GM19438 (cell line): ENCODE data around the gene ZEB2.

Source experiments
- ATAC-seq: cut with Tn5 transposase; IDR thresholded peaks from one replicate; pipeline ENCODE4 v1.9.1; 2021; ENCODE audit warnings: low read depth; ENCODE audit not compliant: unreplicated experiment

Gene ZEB2

GRCh38 chr2:144431998-144432397 is 87.9 kb downstream of the ZEB2 start:
- ATAC-seq: no peak

GRCh38 chr2:144431392-144431783 is 88.5 kb downstream of the ZEB2 start:
- no peak for ATAC-seq

- peak; percentile 84 for ATAC-seq
Observed at GRCh38 chr2:144430722-144431391, 89.1 kb downstream of the ZEB2 start.

DNA sequence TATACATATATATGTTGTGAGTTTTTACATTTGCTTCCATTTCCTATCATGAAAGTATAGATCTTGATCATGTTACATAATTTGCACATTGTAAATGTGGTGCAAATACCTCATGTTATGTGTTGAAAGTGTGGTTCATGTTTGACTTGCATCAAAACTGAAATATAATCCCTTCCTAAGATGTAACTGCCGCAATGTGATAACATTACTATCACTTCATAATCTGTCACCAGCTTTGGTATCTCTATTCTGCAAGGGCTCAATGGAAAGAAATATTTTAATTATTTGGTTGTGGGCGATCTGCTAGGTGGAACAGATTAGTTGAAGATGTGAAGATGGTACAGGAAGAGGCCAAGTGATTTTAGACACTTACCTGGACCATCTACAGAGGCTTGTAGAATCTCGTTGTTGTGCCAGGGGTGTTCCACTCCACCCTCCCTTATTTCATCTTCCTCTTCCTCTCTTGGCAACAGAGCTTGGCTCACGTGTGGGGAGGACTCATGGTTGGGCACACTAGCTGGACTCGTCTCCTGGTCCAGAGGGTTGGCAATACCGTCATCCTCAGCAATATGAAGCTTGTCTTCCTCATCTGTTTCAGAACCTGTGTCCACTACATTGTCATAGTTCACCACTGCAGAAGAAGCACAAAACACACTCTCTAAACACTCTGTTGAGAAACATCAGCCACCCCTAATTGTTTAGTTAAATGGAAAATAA is 90.4 kb downstream of the ZEB2 start:
- ATAC-seq: no peak

DNA sequence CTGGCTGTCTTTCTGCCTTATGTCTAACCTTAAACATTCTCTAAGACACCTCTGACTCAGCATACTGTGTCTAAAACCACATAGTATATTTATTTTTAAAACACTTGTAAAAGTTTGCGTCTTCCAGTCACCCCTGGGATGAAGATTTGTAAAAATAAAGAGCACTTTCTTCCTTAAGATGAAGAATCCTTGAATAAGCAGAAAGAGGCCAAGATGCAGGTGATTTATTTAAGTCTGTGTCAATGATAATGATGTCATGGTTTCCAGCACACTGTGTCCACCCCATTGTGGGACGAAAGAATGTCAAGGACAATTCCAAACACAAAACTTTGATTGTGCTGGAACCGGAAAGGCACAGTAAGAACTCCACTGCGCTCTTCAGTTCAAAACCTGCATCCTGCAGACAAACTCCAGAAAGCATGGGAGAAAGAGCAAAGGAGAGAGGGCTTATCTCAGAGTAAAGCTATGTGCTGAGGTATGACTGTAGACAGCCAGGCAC is 92.9 kb downstream of the ZEB2 start:
- ATAC-seq: no peak

DNA sequence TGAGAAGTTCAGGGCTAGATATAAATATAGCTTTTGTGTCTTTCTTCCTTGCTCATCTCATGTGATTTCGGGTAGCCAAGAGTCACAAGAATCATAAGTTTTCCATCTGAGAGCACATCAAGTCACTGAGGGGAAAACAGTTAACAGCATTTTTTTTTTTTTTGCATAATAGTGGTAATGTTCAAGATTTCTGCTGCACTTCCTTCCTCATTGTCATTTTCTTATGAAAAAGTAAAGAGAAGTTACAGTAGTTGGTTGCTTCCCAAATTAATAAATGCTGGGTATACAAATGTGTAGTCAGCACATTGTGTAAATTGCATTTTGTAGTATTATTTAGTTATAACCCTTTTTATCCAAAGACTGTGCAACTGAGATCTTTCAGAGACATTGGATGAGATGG is 93.6 kb downstream of the ZEB2 start:
- no peak for ATAC-seq

DNA sequence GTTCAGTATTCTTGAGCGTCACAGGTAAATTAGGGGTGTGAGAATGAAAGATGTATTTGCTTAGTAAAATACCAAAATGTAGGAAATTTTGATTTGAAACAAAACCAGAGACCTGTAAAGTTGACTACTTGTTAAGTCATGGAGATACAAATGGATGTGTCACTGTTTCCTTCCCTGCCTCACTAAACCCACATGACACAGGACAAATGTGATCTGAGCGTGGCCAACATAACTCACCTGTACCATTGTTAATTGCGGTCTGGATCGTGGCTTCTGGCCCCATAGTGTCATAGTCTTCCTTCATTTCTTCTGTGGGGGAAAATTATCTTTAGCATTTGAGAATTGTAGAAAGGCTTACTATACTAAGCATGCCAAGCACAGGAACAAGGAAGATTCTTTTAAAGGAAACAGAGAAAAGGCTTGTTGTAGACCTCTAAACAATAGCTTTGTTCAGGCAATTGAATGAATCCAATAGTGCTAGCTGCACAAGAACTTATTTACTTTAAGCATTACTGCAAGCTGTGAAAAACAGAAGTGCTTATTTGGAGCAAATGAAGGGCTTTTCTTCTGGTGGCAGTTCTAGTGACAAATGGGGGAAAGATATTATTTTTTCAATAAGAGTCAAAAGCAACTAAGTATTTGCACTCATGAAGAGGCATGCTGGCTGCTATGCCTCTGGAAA is 95.2 kb downstream of the ZEB2 start:
- no peak for ATAC-seq

GRCh38 chr2:144421606-144422510 is 98.1 kb downstream of the ZEB2 start:
- no peak for ATAC-seq

- ATAC-seq: no peak
Observed at GRCh38 chr2:144419218-144419617, 100.7 kb downstream of the ZEB2 start.

DNA sequence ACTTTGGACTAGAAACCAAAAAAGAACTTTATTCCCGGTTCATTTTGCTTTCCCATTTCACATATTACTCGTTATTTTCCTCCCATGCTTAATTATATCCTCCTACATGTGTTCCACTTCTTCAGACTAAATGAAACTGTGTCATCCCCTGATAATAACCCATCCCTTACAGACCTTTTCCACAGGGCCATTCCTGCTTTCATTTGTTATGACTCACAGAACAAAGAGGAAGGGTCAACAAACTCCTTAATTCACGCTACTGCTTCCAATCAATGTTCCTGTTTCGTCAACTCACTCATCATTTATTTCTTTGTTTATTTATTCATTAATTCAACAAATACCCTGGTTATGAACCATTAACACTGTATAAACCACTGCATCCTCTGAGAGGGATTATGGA is 104.5 kb downstream of the ZEB2 start:
- ATAC-seq: no peak

DNA sequence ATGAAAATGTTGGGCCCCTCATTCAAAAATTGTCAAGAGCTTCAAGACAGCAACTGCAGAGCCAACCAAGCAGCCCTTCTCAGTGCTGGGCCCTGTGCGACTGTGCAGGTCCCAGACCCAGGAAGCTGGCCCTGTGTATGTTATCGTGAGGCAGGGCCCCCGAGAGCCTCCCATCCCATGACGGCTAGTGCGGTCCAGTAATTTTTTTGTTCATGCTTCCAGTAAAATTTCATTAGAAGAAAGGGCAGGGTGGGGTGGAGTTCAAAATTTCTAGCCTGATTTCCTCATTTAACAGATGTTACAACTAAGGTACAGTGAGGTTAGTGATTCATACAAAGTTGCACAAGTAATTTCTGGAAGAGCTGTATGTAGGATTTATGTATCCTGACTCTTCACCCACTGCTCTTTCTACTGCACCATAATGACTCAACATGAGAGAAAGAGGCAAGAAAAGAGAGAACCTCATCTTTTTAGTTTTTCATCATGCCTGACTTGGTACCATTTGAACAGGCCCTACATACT is 105.5 kb downstream of the ZEB2 start:
- ATAC-seq: no peak

GRCh38 chr2:144412709-144413108 is 107.2 kb downstream of the ZEB2 start:
- ATAC-seq: no peak

- no peak for ATAC-seq
Observed at GRCh38 chr2:144411473-144411872, 108.4 kb downstream of the ZEB2 start.

DNA sequence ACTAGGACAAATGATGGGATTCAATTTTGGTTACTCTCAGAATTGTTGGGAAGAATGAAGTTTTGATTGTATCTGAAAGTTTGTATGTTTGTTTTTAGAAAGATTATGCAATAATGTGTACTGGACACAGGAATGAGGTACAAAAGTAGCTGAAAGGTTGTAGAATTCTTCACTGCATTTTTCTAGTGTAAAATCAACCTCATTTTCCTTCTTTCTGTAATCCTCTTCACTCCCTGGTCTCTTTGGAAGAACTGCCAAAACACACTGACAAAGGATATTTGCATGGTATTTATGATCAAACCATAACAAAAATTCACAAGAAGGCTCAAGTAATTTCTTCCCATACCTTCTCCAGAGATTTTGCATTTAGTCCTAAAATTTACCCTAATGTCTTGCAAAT is 110.7 kb downstream of the ZEB2 start:
- ATAC-seq: no peak

DNA sequence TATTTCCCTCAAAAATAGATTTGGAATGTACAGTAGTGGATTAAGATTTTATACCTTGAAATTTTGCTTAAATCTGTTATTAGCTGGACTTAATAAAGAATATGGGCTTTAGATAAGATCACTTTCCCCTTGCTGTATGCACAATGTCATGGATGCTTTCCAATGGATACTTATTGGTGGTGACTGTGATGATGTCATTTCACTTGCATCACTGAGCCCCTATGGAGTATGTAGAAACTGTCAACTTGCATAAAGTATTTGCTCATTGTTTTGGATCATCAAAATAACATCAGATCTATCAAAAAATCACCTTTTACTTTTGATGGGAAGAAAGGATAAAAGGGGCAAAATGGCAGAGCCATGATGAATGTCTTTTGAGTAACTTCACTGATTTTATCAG is 112.7 kb downstream of the ZEB2 start:
- ATAC-seq: no peak

DNA sequence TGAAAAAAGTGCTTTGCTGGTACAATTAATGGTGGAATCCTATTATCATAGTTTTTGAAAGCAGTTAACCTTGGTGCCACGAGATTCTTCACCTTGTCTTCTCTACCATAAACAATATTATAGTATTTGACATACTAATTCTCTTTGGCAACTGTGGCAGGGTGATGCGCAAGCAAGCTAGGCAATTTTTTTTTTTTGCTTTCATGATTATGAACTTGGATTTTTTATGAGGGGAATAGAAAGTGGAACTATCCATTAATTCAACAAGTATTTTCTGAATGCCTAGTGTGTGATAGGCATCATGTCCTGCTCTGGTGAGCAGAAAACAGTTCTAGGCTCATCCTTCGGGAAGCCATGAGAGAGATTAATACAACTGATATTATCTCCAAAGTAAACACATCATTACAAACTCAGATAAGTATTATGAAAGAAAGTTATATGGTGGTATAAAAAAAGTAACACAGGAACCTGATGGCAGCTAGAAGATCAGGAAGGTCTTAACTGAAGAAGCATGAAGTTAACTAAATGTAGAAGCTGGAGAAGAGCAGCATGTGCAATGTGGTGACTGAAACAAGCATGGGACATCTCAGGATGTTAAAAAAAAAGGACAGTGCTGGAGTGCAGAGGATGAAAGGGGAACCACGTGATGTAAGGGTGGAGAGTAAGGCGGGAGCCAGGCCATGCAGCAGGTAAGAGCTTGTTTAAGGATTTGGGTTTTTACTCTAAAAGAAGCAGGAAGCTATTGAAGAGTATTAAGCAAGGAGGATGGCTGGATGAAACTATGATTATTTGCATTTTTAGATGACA is 113.7 kb downstream of the ZEB2 start:
- no peak for ATAC-seq

GRCh38 chr2:144405321-144405720 is 114.6 kb downstream of the ZEB2 start:
- no peak for ATAC-seq

DNA sequence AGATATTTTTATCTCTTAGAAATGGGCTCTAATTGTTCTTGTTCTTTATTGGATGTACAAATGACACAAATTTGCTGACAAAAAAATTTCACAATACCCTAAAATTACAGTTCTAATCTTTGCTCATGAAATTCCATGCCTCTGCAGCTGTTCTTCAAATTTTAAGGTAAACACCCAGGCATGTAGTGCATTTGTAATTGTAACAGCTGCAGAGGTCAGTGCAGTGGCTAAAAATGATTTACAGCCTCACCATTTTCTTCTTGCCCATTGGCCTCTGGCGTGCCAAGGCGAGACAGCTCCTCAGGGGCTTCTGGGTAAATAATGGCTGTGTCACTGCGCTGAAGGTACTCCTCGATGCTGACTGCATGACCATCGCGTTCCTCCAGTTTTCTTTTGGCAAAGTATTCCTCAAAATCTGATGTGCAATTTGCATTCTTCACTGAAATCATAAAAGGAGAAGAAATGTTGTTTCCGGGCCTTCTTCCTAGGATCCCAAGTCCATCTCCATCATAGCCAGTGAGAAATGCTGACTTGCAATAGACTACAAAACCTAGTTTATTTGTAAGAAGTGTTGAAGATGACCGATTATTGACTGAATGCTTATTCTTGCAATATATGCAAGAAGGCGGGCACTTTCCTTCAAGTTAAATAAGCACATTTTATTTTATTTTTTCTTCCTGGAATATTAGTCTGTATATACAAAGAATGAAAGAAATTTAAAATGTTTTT is 115.2 kb downstream of the ZEB2 start:
- ATAC-seq: no peak

DNA sequence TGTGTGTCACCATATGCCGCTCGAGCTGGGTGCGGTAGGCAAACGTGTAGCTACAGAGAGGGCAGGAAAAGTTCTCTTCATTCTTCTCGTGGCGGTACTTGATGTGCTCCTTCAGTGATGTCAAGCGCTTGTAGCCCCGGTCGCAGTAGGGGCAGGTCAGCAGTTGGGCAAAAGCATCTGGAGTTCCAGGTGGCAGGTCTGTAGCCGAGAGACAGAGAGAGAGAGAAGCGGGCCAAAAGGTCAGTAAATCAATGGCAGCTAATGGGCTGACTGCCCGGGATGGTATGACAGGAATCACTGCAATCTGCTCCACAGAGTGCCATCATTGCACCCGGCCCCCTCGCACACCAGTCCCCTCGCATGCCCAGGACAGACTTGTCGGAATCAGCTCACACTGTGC is 116.0 kb downstream of the ZEB2 start:
- ATAC-seq: no peak
